Loucy (cell line): ENCODE results near the gene SLC12A5.

Source experiments
- H2AFZ ChIP-seq: fragments of 200-600 bp; sonication (generic); 2 replicates; pipeline ENCODE4 v1.6.0; 2016; ENCODE audit warnings: antibody characterized with exemption, mild to moderate bottlenecking, low read length, moderate library complexity
- H3F3A ChIP-seq: fragments of 200-600 bp; 2 replicates; pipeline ENCODE4 v1.6.0; 2016; ENCODE audit warnings: antibody characterized with exemption, low read depth, mild to moderate bottlenecking
- H3K27me3 ChIP-seq: fragments of 200-600 bp; sonication (generic); 2 replicates; pipeline ENCODE4 v1.6.1; 2014; ENCODE audit warnings: low read length, mild to moderate bottlenecking; ENCODE audit not compliant: insufficient read depth, poor library complexity, severe bottlenecking
- H3K36me3 ChIP-seq: fragments of 200-600 bp; sonication (generic); 2 replicates; pipeline ENCODE4 v1.6.1; 2016; ENCODE audit warnings: low read length; ENCODE audit not compliant: insufficient read depth
- H3K4me1 ChIP-seq: fragments of 200-600 bp; sonication (generic); 2 replicates; pipeline ENCODE4 v1.5.1; 2014; ENCODE audit warnings: low read length, mild to moderate bottlenecking; ENCODE audit not compliant: insufficient read depth, poor library complexity, severe bottlenecking
- H3K4me2 ChIP-seq: fragments of 200-600 bp; sonication (generic); 2 replicates; pipeline ENCODE4 v1.6.0; 2014; ENCODE audit warnings: antibody characterized with exemption, low read length, low read depth, mild to moderate bottlenecking; ENCODE audit not compliant: poor library complexity, severe bottlenecking
- H3K4me3 ChIP-seq: fragments of 200-600 bp; sonication (generic); 2 replicates; pipeline ENCODE4 v1.5.1; 2014; ENCODE audit warnings: low read length, mild to moderate bottlenecking, mixed read lengths; ENCODE audit not compliant: poor library complexity, severe bottlenecking
- H3K79me2 ChIP-seq: fragments of 200-600 bp; sonication (generic); 2 replicates; pipeline ENCODE4 v1.6.1; 2014; ENCODE audit warnings: low read length; ENCODE audit not compliant: insufficient read depth
- H3K9ac ChIP-seq: fragments of 200-600 bp; sonication (generic); 2 replicates; pipeline ENCODE4 v1.6.0; 2014; ENCODE audit warnings: mild to moderate bottlenecking, low read depth, low read length, moderate library complexity; ENCODE audit not compliant: poor library complexity, severe bottlenecking
- H3K9me2 ChIP-seq: fragments of 200-600 bp; sonication (generic); replicated peaks from 2 replicates; pipeline ENCODE4 v1.6.1; 2016; ENCODE audit warnings: low read depth, low read length, mixed read lengths
- H3K9me3 ChIP-seq: fragments of 200-600 bp; sonication (generic); 2 replicates; pipeline ENCODE4 v1.6.1; 2014; ENCODE audit warnings: mild to moderate bottlenecking, antibody characterized with exemption, low read length, low read depth; ENCODE audit not compliant: insufficient read depth
- H4K20me1 ChIP-seq: fragments of 200-600 bp; sonication (generic); 2 replicates; pipeline ENCODE4 v1.6.0; 2014; ENCODE audit warnings: antibody characterized with exemption, low read length, mild to moderate bottlenecking; ENCODE audit not compliant: insufficient read depth, poor library complexity, severe bottlenecking
- EZH2phosphoT487 ChIP-seq: fragments of 200-600 bp; IDR thresholded peaks from 2 replicates; pipeline ENCODE4 v1.6.1; 2018; ENCODE audit warnings: antibody characterized with exemption, mild to moderate bottlenecking, moderate library complexity, borderline replicate concordance
- TF ChIP-seq, protein P1 (sequence below): fragments of 200-600 bp; sonication (generic); conservative IDR thresholded peaks from 2 replicates; pipeline ENCODE4 v1.5.1; 2014; ENCODE audit warnings: mild to moderate bottlenecking, antibody characterized with exemption, low read length

SLC12A5 gene

DNA sequence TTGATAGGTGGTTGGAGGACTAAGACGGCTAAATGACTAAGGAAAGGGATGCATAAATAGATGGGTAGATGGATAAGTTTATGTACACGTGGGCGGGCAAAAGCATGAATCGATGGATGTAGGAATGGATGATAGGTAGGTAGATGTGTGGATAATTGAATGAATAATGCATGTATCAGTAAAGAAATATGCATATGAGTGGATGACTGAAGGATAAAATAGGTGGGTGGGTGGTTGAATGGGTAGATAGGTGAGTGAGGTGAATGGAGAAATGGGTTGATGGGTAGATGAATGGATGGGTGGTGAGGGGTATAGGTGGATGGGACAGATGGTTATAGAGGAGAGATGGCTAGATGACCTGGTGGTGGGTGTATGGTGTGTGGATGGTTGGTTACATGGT, 20.2 kb downstream of the SLC12A5 start:
- Histone ChIP-seq H3K79me2 (no peaks in the 10 kb centered on the region), H4K20me1 (no peaks in the 10 kb centered on the region), H3K9ac (no peak overlapping the region), H3F3A (no peaks in the 10 kb centered on the region), H3K4me2 (no peak overlapping the region), H3K36me3 (no peaks in the 10 kb centered on the region), H3K9me3 (no peaks in the 10 kb centered on the region), H3K4me3 (no peak overlapping the region), H3K4me1 (no peaks in the 10 kb centered on the region), H2AFZ (no peak overlapping the region), H3K9me2 (no peaks in the 10 kb centered on the region), H3K27me3 (no peaks in the 10 kb centered on the region)
- no peak for TF ChIP-seq EZH2phosphoT487
- TF ChIP-seq, protein P1, sequence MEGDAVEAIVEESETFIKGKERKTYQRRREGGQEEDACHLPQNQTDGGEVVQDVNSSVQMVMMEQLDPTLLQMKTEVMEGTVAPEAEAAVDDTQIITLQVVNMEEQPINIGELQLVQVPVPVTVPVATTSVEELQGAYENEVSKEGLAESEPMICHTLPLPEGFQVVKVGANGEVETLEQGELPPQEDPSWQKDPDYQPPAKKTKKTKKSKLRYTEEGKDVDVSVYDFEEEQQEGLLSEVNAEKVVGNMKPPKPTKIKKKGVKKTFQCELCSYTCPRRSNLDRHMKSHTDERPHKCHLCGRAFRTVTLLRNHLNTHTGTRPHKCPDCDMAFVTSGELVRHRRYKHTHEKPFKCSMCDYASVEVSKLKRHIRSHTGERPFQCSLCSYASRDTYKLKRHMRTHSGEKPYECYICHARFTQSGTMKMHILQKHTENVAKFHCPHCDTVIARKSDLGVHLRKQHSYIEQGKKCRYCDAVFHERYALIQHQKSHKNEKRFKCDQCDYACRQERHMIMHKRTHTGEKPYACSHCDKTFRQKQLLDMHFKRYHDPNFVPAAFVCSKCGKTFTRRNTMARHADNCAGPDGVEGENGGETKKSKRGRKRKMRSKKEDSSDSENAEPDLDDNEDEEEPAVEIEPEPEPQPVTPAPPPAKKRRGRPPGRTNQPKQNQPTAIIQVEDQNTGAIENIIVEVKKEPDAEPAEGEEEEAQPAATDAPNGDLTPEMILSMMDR, result no peak

DNA sequence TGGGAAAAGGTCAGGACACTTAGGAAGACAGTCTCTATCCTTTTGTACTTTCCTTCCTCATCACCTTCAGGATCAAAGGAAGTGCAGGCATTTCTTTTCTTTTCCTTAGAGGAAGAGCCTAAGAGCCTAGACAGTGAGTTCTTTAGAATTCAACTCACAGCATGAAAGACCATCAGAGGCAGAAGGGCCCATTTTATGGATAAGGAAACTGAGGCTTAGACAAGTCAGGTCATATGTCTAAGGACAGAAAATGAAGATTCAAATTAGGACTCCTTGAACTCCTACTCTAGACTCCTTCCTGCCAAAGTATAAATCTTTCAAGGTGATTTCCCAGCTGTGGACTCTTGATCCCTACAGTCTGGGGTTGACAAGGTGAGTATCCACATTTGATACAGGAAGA, 20.8 kb downstream of the SLC12A5 start:
- H3K4me1 ChIP-seq, result no peaks in the 10 kb centered on the region
- TF ChIP-seq EZH2phosphoT487, result no peak
- TF ChIP-seq, protein P1, result no peak
- H3K4me3 ChIP-seq, result no peak overlapping the region
- no peak overlapping the region for H3K9ac ChIP-seq
- no peaks in the 10 kb centered on the region for H3K27me3 ChIP-seq
- H3K36me3 ChIP-seq, result no peaks in the 10 kb centered on the region
- H3K9me3 ChIP-seq, result no peaks in the 10 kb centered on the region
- H3K9me2 ChIP-seq, result no peaks in the 10 kb centered on the region
- no peak overlapping the region for H3K4me2 ChIP-seq
- no peaks in the 10 kb centered on the region for H4K20me1 ChIP-seq
- H3K79me2 ChIP-seq, result no peaks in the 10 kb centered on the region
- H2AFZ ChIP-seq, result no peak overlapping the region
- H3F3A ChIP-seq, result no peaks in the 10 kb centered on the region

DNA sequence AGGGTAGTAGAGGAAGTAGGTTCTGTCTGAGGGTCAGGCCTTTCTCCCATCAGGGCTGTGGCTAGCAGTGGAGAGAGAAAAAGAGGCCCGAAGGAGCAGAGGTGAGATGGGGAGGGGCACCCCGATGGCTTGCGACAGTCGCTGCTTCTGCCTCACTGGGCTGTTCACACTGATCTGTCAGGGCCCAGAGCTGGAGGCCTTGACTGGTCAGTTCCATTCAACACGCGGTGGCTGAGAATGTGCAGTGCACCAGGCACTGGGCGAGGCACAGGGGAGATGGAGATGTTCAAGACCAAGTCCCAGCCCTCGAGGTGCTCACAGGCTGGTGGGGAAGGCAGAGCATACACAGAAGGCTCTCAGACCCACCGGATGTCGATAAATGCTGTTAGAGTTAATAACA, 21.4 kb downstream of the SLC12A5 start:
- H3K9ac ChIP-seq, result no peak overlapping the region
- H4K20me1 ChIP-seq, result no peaks in the 10 kb centered on the region
- no peaks in the 10 kb centered on the region for H3F3A ChIP-seq
- no peaks in the 10 kb centered on the region for H3K4me1 ChIP-seq
- TF ChIP-seq, protein P1, result no peak
- no peak for TF ChIP-seq EZH2phosphoT487
- H3K79me2 ChIP-seq, result no peaks in the 10 kb centered on the region
- H3K4me3 ChIP-seq, result no peak overlapping the region
- no peak overlapping the region for H3K4me2 ChIP-seq
- no peaks in the 10 kb centered on the region for H3K9me3 ChIP-seq
- no peaks in the 10 kb centered on the region for H3K27me3 ChIP-seq
- H2AFZ ChIP-seq, result no peak overlapping the region
- H3K36me3 ChIP-seq, result no peaks in the 10 kb centered on the region
- no peaks in the 10 kb centered on the region for H3K9me2 ChIP-seq
